Retinal pigment epithelial cell (primary cell): Measurements from ENCODE around the gene NKPD1.

Source experiments
- DNase-seq: peaks from one replicate; pipeline ENCODE4 v3.0.0-alpha.2; 2010; ENCODE audit warnings: low read depth
- H3K4me3 ChIP-seq: 2 replicates; pipeline ENCODE4 v1.5.1; 2011; ENCODE audit warnings: mild to moderate bottlenecking, low read length, control low read depth, moderate library complexity
- TF ChIP-seq, protein P1 (sequence below): conservative IDR thresholded peaks from 2 replicates; pipeline ENCODE4 v1.5.1; 2011; ENCODE audit warnings: low read depth, low read length, control low read depth, inconsistent platforms

Gene NKPD1

DNA sequence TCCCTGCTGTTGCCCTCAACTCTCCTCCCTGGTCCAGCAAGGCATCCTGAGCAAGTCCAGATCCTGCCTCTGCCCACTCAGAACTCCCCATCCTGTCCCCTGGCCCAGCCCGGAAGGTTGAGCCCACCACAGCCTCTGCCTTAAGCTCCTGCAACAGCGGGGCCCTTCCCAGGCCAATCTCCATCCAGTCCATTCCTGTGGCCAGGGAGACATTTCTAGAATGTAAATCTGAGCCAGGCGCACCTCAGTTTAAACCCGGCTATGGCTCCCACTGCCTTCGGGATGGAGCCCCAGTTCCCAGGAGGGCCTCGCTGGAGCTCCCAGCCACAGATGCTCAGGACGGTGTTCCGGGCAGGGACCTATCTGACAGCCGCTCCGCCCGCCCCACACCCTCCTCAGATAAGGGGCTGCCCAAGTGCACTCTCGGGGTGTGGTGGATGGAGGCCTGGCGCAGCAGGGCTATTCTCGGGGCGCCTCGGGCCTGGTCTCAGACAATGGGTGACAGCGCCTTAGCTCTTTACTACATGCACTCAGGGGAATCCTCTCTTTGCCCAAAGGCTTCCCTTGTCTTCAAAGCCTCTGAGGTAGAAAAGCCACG lies 11.9 kb upstream of the NKPD1 start:
- H3K4me3 ChIP-seq: no peak overlapping the region
- DNase-seq: no peak
- TF ChIP-seq, protein P1, sequence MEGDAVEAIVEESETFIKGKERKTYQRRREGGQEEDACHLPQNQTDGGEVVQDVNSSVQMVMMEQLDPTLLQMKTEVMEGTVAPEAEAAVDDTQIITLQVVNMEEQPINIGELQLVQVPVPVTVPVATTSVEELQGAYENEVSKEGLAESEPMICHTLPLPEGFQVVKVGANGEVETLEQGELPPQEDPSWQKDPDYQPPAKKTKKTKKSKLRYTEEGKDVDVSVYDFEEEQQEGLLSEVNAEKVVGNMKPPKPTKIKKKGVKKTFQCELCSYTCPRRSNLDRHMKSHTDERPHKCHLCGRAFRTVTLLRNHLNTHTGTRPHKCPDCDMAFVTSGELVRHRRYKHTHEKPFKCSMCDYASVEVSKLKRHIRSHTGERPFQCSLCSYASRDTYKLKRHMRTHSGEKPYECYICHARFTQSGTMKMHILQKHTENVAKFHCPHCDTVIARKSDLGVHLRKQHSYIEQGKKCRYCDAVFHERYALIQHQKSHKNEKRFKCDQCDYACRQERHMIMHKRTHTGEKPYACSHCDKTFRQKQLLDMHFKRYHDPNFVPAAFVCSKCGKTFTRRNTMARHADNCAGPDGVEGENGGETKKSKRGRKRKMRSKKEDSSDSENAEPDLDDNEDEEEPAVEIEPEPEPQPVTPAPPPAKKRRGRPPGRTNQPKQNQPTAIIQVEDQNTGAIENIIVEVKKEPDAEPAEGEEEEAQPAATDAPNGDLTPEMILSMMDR: no peak

DNA sequence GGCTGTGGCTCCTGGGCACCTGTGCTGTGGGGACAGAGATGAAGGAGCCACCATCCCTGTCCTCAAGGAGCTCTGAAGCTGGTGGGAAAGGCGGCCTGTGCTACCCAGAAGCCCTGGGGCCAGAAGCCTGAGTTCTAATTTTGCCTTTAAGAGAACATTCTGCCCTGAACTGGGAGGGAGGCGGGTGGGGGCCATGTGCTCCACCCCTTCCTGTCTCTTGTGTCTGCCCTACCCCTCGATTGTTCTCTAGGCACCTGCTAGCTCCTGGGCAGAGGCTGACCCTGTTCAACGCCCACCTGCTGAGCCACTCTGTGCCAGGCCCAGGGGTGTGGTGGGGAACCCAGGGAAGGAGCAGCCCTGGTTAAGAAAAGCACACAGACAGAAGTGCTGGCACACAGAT lies 11.4 kb upstream of the NKPD1 start:
- TF ChIP-seq, protein P1: no peak
- no peak overlapping the region for H3K4me3 ChIP-seq
- no peak for DNase-seq

DNA sequence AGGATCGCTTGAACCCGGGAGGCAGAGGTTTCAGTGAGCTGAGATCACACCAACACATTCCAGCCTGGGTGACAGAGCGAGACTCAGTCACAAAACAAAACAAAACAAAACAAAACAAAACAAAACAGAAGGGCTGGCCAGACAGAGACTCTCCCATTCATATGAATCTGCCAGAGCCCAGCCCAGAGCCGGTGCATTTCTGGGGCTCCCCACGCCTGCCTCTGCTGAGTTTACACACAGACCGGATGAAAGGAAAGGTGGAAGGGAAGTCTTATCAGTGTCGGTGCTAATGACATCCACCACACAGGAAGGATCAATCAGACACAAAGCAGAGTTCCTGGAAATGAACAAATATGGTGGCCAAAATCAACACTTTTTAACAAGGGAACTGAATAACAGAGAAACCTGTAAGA lies 10.4 kb upstream of the NKPD1 start:
- H3K4me3 ChIP-seq: no peak overlapping the region

DNA sequence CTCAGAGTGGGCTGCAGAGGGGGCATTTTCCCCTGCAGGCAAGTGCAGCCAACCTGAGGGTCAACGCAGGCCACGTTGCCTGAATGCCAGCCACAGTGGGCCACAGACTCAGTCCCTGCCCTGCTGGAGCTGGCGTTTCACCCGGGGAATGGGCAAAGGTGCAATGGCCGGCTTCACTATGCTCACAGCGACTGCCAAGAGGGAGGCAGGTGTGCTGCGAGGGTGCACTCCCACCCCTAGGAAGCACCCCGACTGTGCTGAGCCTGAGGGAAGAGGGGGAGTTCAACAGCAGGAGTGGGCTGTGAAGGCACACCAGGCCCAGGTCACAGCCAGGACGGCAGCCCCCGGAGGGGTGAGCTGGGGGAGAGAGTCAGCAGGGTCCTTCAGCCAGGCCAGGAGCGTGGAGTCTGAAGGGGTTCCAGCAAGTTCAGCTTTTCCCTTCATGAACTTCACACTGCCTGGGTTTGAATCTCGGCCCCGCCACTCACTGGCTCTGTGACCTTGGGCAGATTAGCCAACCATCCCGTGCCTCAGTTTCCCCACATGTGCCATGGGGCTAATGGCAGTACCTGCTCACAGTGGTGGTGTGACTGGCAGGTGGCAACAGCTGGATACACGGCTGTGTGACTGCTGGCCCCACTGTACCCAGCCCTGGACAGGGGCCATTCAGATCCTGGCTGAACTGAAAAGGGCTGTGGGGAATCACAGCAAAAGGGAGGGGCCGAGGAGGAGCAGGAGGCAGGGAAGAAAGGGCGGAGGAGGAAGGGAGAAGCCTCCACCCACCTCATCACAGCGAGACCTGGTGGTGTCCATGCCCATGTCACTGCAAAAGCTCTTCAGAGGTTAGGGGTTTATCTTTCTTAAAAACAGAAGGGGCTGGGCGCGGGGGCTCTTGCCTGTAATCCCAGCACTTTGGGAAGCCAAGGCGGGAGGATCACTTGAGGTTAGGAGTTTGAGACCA lies 9.6 kb upstream of the NKPD1 start:
- no peak for DNase-seq
- H3K4me3 ChIP-seq: no peak overlapping the region
- TF ChIP-seq, protein P1: no peak

More for the DNA sequence above, 10.4 kb upstream of the NKPD1 start:
- TF ChIP-seq, protein P1: no peak
- no peak for DNase-seq

DNA sequence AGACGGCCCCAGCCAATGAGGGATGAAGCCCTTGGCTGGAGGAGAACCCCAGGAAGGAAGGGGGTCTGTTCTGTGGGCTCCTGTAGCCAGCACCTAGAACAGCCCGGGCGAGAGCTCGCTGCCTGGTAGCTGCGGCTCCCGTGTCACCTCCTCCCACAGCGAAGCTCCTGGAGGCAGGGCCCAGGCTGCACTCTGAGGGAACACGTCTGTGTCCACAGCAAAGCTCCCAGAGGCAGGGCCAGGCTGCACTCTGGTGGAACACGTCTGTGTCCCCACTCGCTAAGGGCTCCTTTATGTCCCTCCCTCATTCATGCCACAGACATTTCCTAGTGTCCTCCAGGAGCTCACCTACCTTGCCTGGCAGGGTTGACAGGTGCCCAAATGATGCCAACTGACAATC lies 8.8 kb upstream of the NKPD1 start:
- TF ChIP-seq, protein P1: no peak
- DNase-seq: no peak
- H3K4me3 ChIP-seq: no peak overlapping the region

DNA sequence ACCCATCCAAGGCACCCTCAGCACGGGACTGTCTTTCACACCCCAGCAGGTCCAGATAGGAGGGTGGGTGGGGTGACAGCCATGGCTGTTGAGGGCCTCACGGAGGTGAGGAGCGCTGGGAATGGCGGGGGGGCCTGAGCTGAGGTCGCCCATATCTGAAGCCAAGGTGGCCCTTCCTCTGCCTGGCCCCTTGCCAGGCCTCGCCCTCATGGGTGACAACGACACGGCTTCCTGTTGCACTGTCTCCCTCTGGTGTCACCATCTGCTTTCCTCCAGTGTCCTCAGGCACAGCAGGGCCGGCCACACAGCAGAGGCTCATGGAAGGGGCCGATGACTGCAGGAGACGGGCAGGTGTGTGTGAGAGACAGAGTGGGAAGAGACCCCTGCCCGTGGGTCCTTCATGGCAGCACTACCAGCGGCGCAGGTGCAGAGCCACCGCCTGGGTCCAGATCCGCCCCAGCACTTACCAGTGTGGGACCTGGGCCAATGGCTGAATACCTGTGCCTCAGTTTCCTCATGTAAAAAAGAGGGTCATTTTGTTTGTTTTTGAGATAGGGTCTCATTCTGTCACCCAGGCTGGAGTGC lies 8.1 kb upstream of the NKPD1 start:
- no peak overlapping the region for H3K4me3 ChIP-seq
- TF ChIP-seq, protein P1: no peak
- DNase-seq: no peak
